K562 (cell line): ENCODE data around the gene KCNJ14. TPM values are rescaled to one million over a fixed set of nuclear protein-coding genes. Genes with fewer than 3 reads are reported as not detected.
A peak's percentile ranks its signal among the peaks of the same experiment; 100 is the strongest.

ENCODE experiments used
- BRCA1 ChIP-seq, 2 experiments: fragments of 450-650 bp in 1 of 2; sonication (generic) in 1 of 2; formaldehyde crosslinking in 1 of 2; IDR thresholded peaks; 2 replicates each; pipeline versions ENCODE4 v1.5.0 to v1.6.1; 2017 to 2020; ENCODE audit warnings: mild to moderate bottlenecking in 1 of 2, missing genetic modification reagents in 1 of 2
- CTCF ChIP-seq, 3 experiments: IDR thresholded peaks in 2 of 3; conservative IDR thresholded peaks in 1 of 3; 2 replicates each; pipeline ENCODE4 v1.5.1; 2011 to 2012; ENCODE audit warnings: low read length in 3 of 3, mild to moderate bottlenecking in 3 of 3, control low read depth in 2 of 3, improper control_type of control experiment in 1 of 3, inconsistent platforms in 1 of 3, low read depth in 1 of 3, mixed read lengths in 1 of 3, moderate library complexity in 1 of 3; ENCODE audit not compliant: insufficient read depth in 2 of 3
- ETV5 ChIP-seq: sonication (generic); formaldehyde crosslinking; IDR thresholded peaks from 2 replicates; pipeline ENCODE4 v1.4.0; 2020; ENCODE audit warnings: low read depth, mild to moderate bottlenecking, missing genetic modification reagents
- HOXB6 ChIP-seq: fragments of 250-450 bp; sonication (Bioruptor Pico); IDR thresholded peaks from 2 replicates; pipeline ENCODE4 v1.5.1; 2022; ENCODE audit warnings: mild to moderate bottlenecking, borderline replicate concordance
- LEF1 ChIP-seq: fragments of 450-650 bp; IDR thresholded peaks from 2 replicates; pipeline ENCODE4 v1.6.1; 2016; ENCODE audit warnings: mild to moderate bottlenecking
- MAFF ChIP-seq: IDR thresholded peaks from 2 replicates; pipeline ENCODE4 v1.6.1; 2012; ENCODE audit warnings: low read length, improper control_type of control experiment
- MAFK ChIP-seq: IDR thresholded peaks from 2 replicates; pipeline ENCODE4 v1.6.1; 2011; ENCODE audit warnings: low read length, improper control_type of control experiment
- MTA1 ChIP-seq: fragments of 450-650 bp; IDR thresholded peaks from 2 replicates; pipeline ENCODE4 v1.6.1; 2017; ENCODE audit warnings: borderline replicate concordance
- NBN ChIP-seq: fragments of 450-650 bp; IDR thresholded peaks from 2 replicates; pipeline ENCODE4 v1.6.1; 2016; ENCODE audit warnings: low read depth, mild to moderate bottlenecking
- NFIC ChIP-seq: fragments of 450-650 bp; IDR thresholded peaks from 2 replicates; pipeline ENCODE4 v1.6.1; 2017; ENCODE audit warnings: mild to moderate bottlenecking, inconsistent platforms
- NR2C2 ChIP-seq, 2 experiments: fragments of 200-800 bp in 1 of 2; sonication (Bioruptor generic) in 1 of 2; sonication (generic) in 1 of 2; formaldehyde crosslinking in 1 of 2; IDR thresholded peaks; 2 replicates each; pipeline versions ENCODE4 v1.6.1 to v1.8.0; 2016 to 2022; ENCODE audit warnings: mild to moderate bottlenecking in 1 of 2, missing compliant biosample characterization in 1 of 2, missing genetic modification characterization in 1 of 2, missing genetic modification reagents in 1 of 2
- RCOR1 ChIP-seq, 2 experiments: IDR thresholded peaks; 2 replicates each; pipeline ENCODE4 v1.6.1; 2012; ENCODE audit warnings: low read depth in 2 of 2, low read length in 2 of 2, borderline replicate concordance in 1 of 2, improper control_type of control experiment in 1 of 2
- SP1 ChIP-seq: sonication (generic); formaldehyde crosslinking; IDR thresholded peaks from 2 replicates; pipeline ENCODE4 v1.8.1; 2022; ENCODE audit warnings: mild to moderate bottlenecking, missing genetic modification reagents
- SPI1 ChIP-seq: IDR thresholded peaks from 2 replicates; pipeline ENCODE4 v1.6.1; 2011; ENCODE audit warnings: low read depth, low read length, control low read depth, borderline replicate concordance
- TRIM24 ChIP-seq, 2 experiments: fragments of 450-650 bp; IDR thresholded peaks; 2 replicates each; pipeline ENCODE4 v1.6.1; 2016
- ZBTB11 ChIP-seq, 3 experiments: fragments of 200-800 bp in 1 of 3; fragments of 250-450 bp in 1 of 3; fragments of 450-650 bp in 1 of 3; sonication (Bioruptor Pico) in 1 of 3; sonication (Bioruptor generic) in 1 of 3; formaldehyde crosslinking in 1 of 3; IDR thresholded peaks; 2 replicates each; pipeline versions ENCODE4 v1.6.1 to v1.8.0; 2016 to 2022; ENCODE audit warnings: mild to moderate bottlenecking in 2 of 3, missing genetic modification characterization in 2 of 3, missing compliant biosample characterization in 1 of 3, moderate library complexity in 1 of 3
- ZBTB7A ChIP-seq: IDR thresholded peaks from 2 replicates; pipeline ENCODE4 v1.6.1; 2011; ENCODE audit warnings: low read depth, mild to moderate bottlenecking, low read length, moderate library complexity, borderline replicate concordance; ENCODE audit not compliant: control insufficient read depth
- polyA plus RNA-seq, 8 experiments: library from polyadenylated mRNA; depleted of rRNA in 4 of 8; stranded (reverse) in 5 of 8; unstranded in 3 of 8; fragments of >200 nt; fragmentation: Nextera tagmentation in 2 of 8; fragmentation: Illumina TruSeq in 1 of 8; extraction: Ambion mirVana in 2 of 8; extraction: Trizol in 1 of 8; gene quantifications; 2 replicates each; pipeline versions ENCODE4 v1.2.1 to v1.2.3, GENCODE V29; 2011 to 2014; ENCODE audit warnings: inconsistent platforms in 1 of 8, missing spikeins in 1 of 8
- total RNA-seq, 7 experiments: library from RNA; depleted of rRNA in 6 of 7; stranded (reverse); fragments of >200 nt in 6 of 7; fragmentation: Illumina TruSeq in 2 of 7; extraction: Trizol in 2 of 7; gene quantifications; 2 replicates each; pipeline versions ENCODE4 v1.2.1 to v1.2.3, GENCODE V29; 2011 to 2021; ENCODE audit warnings: low replicate concordance in 1 of 7
- TF ChIP-seq, protein P1 (sequence below): fragments of 450-650 bp; IDR thresholded peaks from 2 replicates; pipeline ENCODE4 v1.6.1; 2016; ENCODE audit warnings: antibody characterized with exemption
- TF ChIP-seq, protein P2 (sequence below): fragments of 200-800 bp; sonication (Bioruptor generic); IDR thresholded peaks from 2 replicates; pipeline ENCODE4 v1.6.1; 2017; ENCODE audit warnings: missing genetic modification characterization, missing compliant biosample characterization

The KCNJ14 gene
- total and polyA plus RNA-seq, 9 of the 15 experiments (the other 6 are each of a cell fraction or from before 2014, with no cell fraction given) = 0.15 to 1.6 (median 0.49) TPM

- no peak for TF ChIP-seq NR2C2 (CRISPR knock-in tag; IDR thresholded peaks at IDR 0.05)
- TF ChIP-seq NR2C2 (tag; IDR thresholded peaks at IDR 0.05) = no peak
- TF ChIP-seq, protein P1, sequence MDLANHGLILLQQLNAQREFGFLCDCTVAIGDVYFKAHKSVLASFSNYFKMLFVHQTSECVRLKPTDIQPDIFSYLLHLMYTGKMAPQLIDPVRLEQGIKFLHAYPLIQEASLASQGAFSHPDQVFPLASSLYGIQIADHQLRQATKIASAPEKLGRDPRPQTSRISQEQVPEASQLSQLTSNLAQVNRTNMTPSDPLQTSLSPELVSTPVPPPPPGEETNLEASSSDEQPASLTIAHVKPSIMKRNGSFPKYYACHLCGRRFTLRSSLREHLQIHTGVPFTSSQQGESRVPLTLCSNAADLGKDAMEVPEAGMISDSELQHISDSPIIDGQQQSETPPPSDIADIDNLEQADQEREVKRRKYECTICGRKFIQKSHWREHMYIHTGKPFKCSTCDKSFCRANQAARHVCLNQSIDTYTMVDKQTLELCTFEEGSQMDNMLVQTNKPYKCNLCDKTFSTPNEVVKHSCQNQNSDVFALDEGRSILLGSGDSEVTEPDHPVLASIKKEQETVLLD = peak; percentile 62; the same call in 1 of the 2 replicates
- peak in 1 of 3 experiments; percentile 40; a peak in 1 of 6 replicates for TF ChIP-seq ZBTB11 (CRISPR knock-in tag; IDR thresholded peaks at IDR 0.05)
- TF ChIP-seq, protein P2, sequence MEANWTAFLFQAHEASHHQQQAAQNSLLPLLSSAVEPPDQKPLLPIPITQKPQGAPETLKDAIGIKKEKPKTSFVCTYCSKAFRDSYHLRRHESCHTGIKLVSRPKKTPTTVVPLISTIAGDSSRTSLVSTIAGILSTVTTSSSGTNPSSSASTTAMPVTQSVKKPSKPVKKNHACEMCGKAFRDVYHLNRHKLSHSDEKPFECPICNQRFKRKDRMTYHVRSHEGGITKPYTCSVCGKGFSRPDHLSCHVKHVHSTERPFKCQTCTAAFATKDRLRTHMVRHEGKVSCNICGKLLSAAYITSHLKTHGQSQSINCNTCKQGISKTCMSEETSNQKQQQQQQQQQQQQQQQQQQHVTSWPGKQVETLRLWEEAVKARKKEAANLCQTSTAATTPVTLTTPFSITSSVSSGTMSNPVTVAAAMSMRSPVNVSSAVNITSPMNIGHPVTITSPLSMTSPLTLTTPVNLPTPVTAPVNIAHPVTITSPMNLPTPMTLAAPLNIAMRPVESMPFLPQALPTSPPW (CRISPR knock-in tag) = peak; percentile 62; the same call in 1 of the 2 replicates
- peak; percentile 66 for TF ChIP-seq MAFK
- TF ChIP-seq NFIC = no peak
- peak; percentile 82 for TF ChIP-seq SPI1
- no peak for TF ChIP-seq CTCF (IDR thresholded peaks at IDR 0.05 in 2 of 3, conservative IDR thresholded peaks at IDR 0.05 in 1 of 3; ENCODE audit: insufficient read depth in 2 of 3, low read depth in 1 of 3, low read length in 3 of 3)
- 0 out of 2 replicates have a peak, but pooled peaks have one; percentile 37 for TF ChIP-seq NBN
- peak; percentile 96 for TF ChIP-seq ZBTB7A
- TF ChIP-seq BRCA1 (IDR thresholded peaks at IDR 0.05) = no peak
- no peak for TF ChIP-seq BRCA1 (CRISPR knock-in tag; IDR thresholded peaks at IDR 0.05)
- TF ChIP-seq ETV5 (CRISPR knock-in tag) = peak; percentile 36; the same call in 1 of the 2 replicates
- TF ChIP-seq MTA1 = peak; percentile 43; the same call in 1 of the 2 replicates
- TF ChIP-seq SP1 (CRISPR knock-in tag) = 0 out of 2 replicates have a peak, but pooled peaks have one; percentile 11
- TF ChIP-seq HOXB6 (CRISPR knock-in tag) = no peak
- peak; percentile 58 for TF ChIP-seq LEF1
- peak in 1 of 2 experiments; percentile 8; a peak in 1 of 4 replicates for TF ChIP-seq RCOR1 (IDR thresholded peaks at IDR 0.05; ENCODE audit: borderline replicate concordance in 1 of 2, low read depth in 2 of 2, low read length in 2 of 2)
- TF ChIP-seq MAFF = peak; percentile 77
- TF ChIP-seq TRIM24 (IDR thresholded peaks at IDR 0.05) = peak in 1 of 2 experiments; percentile 56; a peak in 1 of 4 replicates
Measured at GRCh38 chr19:48424694-48425219, 30.6 kb upstream of the KCNJ14 start (continued).
